ENCODE data around the gene FITM2. TPM values are rescaled to one million over a fixed set of nuclear protein-coding genes. Genes with fewer than 3 reads are reported as not detected.

FITM2 gene
- total and polyA plus RNA-seq, 10 of the 15 experiments (the other 5 are each of a cell fraction or from before 2014, with no cell fraction given): 0.46 to 1.9 (median 1.6) TPM

GRCh38 chr20:44282192-44282591 is 28.8 kb downstream of the FITM2 start (continued):
- TF ChIP-seq MEF2B (IDR thresholded peaks at IDR 0.05; ENCODE audit: partially characterized antibody, poor library complexity, severe bottlenecking) (no peak), BRCA1 (IDR thresholded peaks at IDR 0.05; ENCODE audit: low read depth, low read length) (no peak), KLF5 (IDR thresholded peaks at IDR 0.05; ENCODE audit: partially characterized antibody) (no peak), RFX5 (IDR thresholded peaks at IDR 0.05; ENCODE audit: low read depth, low read length) (no peak), POLR2AphosphoS2 (IDR thresholded peaks at IDR 0.05; ENCODE audit: low read depth, low read length) (no peak), ELK1 (IDR thresholded peaks at IDR 0.05; ENCODE audit: low read depth, low read length) (no peak)

- BruUV-seq (replicated peaks): no TSS peak
- no peak for FAIRE-seq
- H3K79me2 ChIP-seq (ENCODE audit: control insufficient read depth, insufficient read depth, low read length): no peaks in the 10 kb centered on the region
- ChIA-PET CTCF (no interaction called here), POLR2A (no interaction called here), RAD21 (ENCODE audit: unreplicated experiment) (no interaction called here), SMC1A (ENCODE audit: uncharacterized antibody, unreplicated experiment) (no interaction called here)
- no peaks in the 10 kb centered on the region for H3K36me3 ChIP-seq (ENCODE audit: control insufficient read depth in 2 of 2, insufficient read depth in 2 of 2, low read length in 1 of 2)
- 40% methylated on average over 2 of the region's 2 CpGs for WGBS (ENCODE audit: insufficient coverage, insufficient replicate concordance, low lambda C conversion rate, missing lambda C conversion rate)
- H3K27me3 ChIP-seq (replicated peaks in 1 of 2; ENCODE audit: control insufficient read depth in 2 of 2, insufficient read depth in 2 of 2, low read length in 1 of 2): no peaks in the 10 kb centered on the region; a peak in 1 of 4 replicates
- no peaks in the 10 kb centered on the region for H3K9me3 ChIP-seq (replicated peaks; ENCODE audit: control insufficient read depth, insufficient read depth, low read length)
- H3K4me1 ChIP-seq (ENCODE audit: control insufficient read depth, insufficient read depth, low read length): no peaks in the 10 kb centered on the region; the same call in 1 of the 2 replicates
- H2AFZ ChIP-seq (ENCODE audit: control insufficient read depth, low read depth, low read length): no peak overlapping the region
- H3K4me2 ChIP-seq (ENCODE audit: control insufficient read depth, insufficient read depth): no peak overlapping the region
- H3K4me3 ChIP-seq: no peak overlapping the region
- no peaks in the 10 kb centered on the region for H4K20me1 ChIP-seq (ENCODE audit: control insufficient read depth, insufficient read depth)
- in situ Hi-C loops (cut with MboI) (no loop called here), intact Hi-C loops (cut with micrococcal nuclease; ENCODE audit: unreplicated experiment) (no loop called here)
- no peak for DNase-seq (ENCODE audit: low read depth, low spot score)
- H3K9ac ChIP-seq (ENCODE audit: control insufficient read depth, insufficient read depth, low read length): no peak overlapping the region
- no peak overlapping the region for H3K27ac ChIP-seq (ENCODE audit: control insufficient read depth, insufficient read depth)
- no peak for ATAC-seq
- TF ChIP-seq ZNF274 (IDR thresholded peaks at IDR 0.05; ENCODE audit: insufficient read depth, insufficient read length): no peak
- TF ChIP-seq BCLAF1 (IDR thresholded peaks at IDR 0.05): no peak
- no peak for TF ChIP-seq TCF12 (IDR thresholded peaks at IDR 0.05; ENCODE audit: low read depth, low read length)
- no peak for TF ChIP-seq ASH2L (IDR thresholded peaks at IDR 0.05; ENCODE audit: borderline replicate concordance, low read depth)
- TF ChIP-seq FOS (IDR thresholded peaks at IDR 0.05; ENCODE audit: borderline replicate concordance, extremely low read depth, insufficient read length): no peak
- no peak for TF ChIP-seq YBX1 (IDR thresholded peaks at IDR 0.05)
- TF ChIP-seq CEBPZ (IDR thresholded peaks at IDR 0.05; ENCODE audit: low read depth, low read length): no peak
- no peak for TF ChIP-seq SUZ12 (IDR thresholded peaks at IDR 0.05; ENCODE audit: unreplicated experiment)
- no peak for TF ChIP-seq IKZF1 (conservative IDR thresholded peaks at IDR 0.05)
- no peak for TF ChIP-seq RELA (IDR thresholded peaks at IDR 0.05; ENCODE audit: borderline replicate concordance, partially characterized antibody)
- TF ChIP-seq BHLHE40 (IDR thresholded peaks at IDR 0.05; ENCODE audit: borderline replicate concordance in 1 of 2, low read depth in 2 of 2, low read length in 1 of 2): no peak
- TF ChIP-seq CHD4 (IDR thresholded peaks at IDR 0.05): no peak
Observed at GRCh38 chr20:44280387-44280786, 30.6 kb downstream of the FITM2 start.

Data from GM12878 (cell line).